ENCODE results near the gene BCAR3. TPM values are rescaled to one million over a fixed set of nuclear protein-coding genes. Genes with fewer than 3 reads are reported as not detected.

The BCAR3 gene
- total RNA-seq, 1 donor from 2014 or later: 16.6 TPM

DNA sequence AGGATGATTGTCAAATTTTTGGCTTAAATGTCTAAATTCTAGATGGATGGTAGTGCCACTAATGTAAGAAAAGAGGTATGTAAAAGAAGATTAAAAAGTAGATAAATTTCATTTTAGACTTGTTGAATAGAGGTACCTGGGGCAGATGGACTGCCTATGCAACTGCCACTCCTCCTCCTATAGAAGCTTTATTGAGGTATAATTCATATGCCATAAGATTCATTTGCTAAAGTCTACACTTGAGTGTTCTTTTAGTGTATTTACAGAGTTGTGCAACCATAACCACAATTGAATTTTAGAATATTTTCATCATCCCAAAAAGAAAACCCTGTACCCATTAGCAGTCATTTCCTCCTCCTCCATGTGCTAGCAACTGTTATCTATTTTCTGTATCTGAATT is 163.1 kb downstream of the BCAR3 start:
- peaks cover 12% of the 10 kb centered on the region for H3K4me1 Mint-ChIP-seq (ENCODE audit: unreplicated experiment)
- DNase-seq (ENCODE audit: extremely low spot score, unreplicated experiment): no peak
- H3K4me3 Mint-ChIP-seq: no peak overlapping the region
- no peak overlapping the region for H3K27ac Mint-ChIP-seq
- H3K27me3 Mint-ChIP-seq: no peaks in the 10 kb centered on the region
- H3K36me3 Mint-ChIP-seq: peaks cover 35% of the 10 kb centered on the region
- no peaks in the 10 kb centered on the region for H3K9me3 Mint-ChIP-seq
- TF ChIP-seq, protein P1, sequence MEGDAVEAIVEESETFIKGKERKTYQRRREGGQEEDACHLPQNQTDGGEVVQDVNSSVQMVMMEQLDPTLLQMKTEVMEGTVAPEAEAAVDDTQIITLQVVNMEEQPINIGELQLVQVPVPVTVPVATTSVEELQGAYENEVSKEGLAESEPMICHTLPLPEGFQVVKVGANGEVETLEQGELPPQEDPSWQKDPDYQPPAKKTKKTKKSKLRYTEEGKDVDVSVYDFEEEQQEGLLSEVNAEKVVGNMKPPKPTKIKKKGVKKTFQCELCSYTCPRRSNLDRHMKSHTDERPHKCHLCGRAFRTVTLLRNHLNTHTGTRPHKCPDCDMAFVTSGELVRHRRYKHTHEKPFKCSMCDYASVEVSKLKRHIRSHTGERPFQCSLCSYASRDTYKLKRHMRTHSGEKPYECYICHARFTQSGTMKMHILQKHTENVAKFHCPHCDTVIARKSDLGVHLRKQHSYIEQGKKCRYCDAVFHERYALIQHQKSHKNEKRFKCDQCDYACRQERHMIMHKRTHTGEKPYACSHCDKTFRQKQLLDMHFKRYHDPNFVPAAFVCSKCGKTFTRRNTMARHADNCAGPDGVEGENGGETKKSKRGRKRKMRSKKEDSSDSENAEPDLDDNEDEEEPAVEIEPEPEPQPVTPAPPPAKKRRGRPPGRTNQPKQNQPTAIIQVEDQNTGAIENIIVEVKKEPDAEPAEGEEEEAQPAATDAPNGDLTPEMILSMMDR (conservative IDR thresholded peaks at IDR 0.05): no peak

DNA sequence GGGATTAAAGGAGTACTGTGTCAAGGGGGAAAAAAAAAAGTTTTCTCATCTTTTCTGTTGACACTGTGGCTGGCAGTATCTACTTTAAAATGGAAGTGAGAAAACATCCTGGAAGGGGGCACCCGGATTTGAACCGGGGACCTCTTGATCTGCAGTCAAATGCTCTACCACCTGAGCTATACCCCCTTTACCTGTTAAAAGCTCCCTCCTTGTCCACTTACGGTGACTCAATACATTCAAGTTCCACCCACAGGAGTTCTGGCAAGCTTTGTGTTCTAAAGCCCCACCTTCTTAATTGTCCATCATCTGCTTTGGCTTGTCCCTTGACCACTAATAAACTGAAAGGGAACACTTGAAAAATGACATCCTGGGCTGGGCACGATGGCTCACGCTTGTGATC is 165.5 kb downstream of the BCAR3 start:
- Mint-ChIP-seq H3K4me3 (no peak overlapping the region), H3K4me1 (ENCODE audit: unreplicated experiment) (peaks cover 6% of the 10 kb centered on the region)
- DNase-seq (ENCODE audit: extremely low spot score, unreplicated experiment): no peak

More for the DNA sequence above, 165.5 kb downstream of the BCAR3 start:
- Mint-ChIP-seq H3K36me3 (peaks cover 18% of the 10 kb centered on the region), H3K9me3 (no peaks in the 10 kb centered on the region), H3K27ac (no peak overlapping the region), H3K27me3 (no peaks in the 10 kb centered on the region)
- TF ChIP-seq, protein P1 (conservative IDR thresholded peaks at IDR 0.05): no peak

Other genes with a start within 250 kb of the BCAR3 start
- 74.7 and 119 TPM in 2 replicates for gene FNBP1L, start 233.7 kb downstream of the BCAR3 start, total RNA-seq (ENCODE audit: low replicate concordance)
- gene DNTTIP2, start 197.4 kb upstream of the BCAR3 start, total RNA-seq (ENCODE audit: low replicate concordance): 47.1 and 55.1 TPM in 2 replicates
- 16.6 and 34.2 TPM in 2 replicates for gene GCLM, start 227.6 kb upstream of the BCAR3 start, total RNA-seq (ENCODE audit: low replicate concordance)

Measured in type B pancreatic cell (in vitro differentiated cells).